GM13976 (cell line): ENCODE measurements around the gene CLDN7.

Experiments used
- DNase-seq: peaks from one replicate; pipeline ENCODE4 v3.0.0; 2012; ENCODE audit warnings: low spot score
- in situ Hi-C: fragments of 300-500 bp; cut with MboI; formaldehyde crosslinking; loops from one replicate; pipeline ENCODE4 v1.12.0; 2022; ENCODE audit warnings: low sequenced_read_pairs, mixed read lengths, inconsistent platforms; ENCODE audit not compliant: unreplicated experiment
- TF ChIP-seq, protein P1 (sequence below): IDR thresholded peaks from 2 replicates; pipeline ENCODE4 v1.5.1; 2012; ENCODE audit warnings: borderline replicate concordance, mild to moderate bottlenecking; ENCODE audit not compliant: insufficient read depth; ENCODE audit errors: extremely low read depth, missing control alignments, control extremely low read depth

The CLDN7 gene

DNA sequence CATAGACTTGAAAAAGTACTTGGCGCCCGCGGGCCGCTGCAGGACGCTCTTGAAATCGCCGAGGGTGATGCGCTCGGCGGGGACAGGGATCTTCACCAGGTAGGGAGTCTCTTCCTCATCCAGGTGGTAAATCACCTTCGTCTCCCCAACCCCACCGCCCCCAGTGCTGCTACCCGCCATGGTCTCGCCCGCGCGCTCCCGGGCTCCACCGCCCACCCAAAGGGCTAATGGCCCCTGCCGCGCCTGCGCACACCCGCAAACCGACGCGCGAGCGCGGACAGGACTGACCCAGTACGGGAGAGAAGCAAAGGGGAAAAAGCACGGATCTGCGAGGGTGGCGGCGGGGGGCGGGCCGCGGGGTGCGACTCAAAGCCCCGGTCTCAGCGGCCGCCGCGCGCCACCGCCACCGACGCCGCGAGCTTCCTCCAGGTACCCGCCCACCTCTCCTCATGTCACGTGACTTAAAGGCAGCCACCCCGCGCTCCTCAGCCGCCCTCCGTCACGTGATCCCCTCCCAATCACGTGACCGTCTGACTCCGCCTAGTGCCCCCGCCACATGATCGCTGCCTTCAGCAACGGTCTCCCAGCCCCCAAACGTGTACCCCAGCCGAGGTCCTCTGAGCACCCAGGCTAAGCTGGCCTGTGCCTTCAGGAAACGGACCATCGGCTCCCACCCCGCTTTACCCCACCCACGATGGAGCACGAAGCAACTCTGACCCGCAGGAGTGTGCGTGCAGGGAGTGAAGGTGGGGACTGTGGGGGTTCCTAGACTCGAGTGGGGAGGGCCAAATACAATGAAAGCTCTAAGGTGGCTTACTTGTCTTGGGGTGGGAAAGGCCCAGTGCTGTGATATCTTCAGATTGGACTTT, 28.0 kb downstream of the CLDN7 start, which contains the start of gene DVL2:
Gene DVL2, minus strand, starts transcription at position 435 of the 869 bp plus-strand sequence. Its CDS starts 255 bp downstream, at position 180.
- in situ Hi-C loops = no loop called here
- TF ChIP-seq, protein P1, sequence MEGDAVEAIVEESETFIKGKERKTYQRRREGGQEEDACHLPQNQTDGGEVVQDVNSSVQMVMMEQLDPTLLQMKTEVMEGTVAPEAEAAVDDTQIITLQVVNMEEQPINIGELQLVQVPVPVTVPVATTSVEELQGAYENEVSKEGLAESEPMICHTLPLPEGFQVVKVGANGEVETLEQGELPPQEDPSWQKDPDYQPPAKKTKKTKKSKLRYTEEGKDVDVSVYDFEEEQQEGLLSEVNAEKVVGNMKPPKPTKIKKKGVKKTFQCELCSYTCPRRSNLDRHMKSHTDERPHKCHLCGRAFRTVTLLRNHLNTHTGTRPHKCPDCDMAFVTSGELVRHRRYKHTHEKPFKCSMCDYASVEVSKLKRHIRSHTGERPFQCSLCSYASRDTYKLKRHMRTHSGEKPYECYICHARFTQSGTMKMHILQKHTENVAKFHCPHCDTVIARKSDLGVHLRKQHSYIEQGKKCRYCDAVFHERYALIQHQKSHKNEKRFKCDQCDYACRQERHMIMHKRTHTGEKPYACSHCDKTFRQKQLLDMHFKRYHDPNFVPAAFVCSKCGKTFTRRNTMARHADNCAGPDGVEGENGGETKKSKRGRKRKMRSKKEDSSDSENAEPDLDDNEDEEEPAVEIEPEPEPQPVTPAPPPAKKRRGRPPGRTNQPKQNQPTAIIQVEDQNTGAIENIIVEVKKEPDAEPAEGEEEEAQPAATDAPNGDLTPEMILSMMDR = no peak
- peak; percentile 97 for DNase-seq

DNA sequence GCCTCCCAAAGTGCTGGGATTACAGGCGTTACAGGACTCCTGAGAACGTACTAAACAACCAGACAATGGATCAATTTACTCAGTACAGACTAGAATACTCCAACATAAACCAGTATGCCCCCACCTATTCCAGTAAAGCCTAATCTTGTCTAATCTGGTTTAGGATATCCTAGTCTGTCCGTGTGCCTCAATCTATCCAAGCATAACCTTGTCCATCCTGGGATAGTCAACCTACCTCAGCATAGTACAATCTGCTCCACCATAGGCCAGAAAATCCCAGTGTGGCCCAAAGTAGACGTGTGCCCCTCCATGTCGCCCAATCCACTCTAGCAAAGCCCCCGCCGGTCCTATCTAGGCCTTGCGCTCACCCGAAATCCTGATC, 28.6 kb downstream of the CLDN7 start:
- DNase-seq = no peak
- TF ChIP-seq, protein P1 = no peak
- in situ Hi-C loops = no loop called here

GRCh38 chr17:7232114-7232513, 30.2 kb downstream of the CLDN7 start:
- in situ Hi-C loops = no loop called here
- TF ChIP-seq, protein P1 = no peak
- no peak for DNase-seq

DNA sequence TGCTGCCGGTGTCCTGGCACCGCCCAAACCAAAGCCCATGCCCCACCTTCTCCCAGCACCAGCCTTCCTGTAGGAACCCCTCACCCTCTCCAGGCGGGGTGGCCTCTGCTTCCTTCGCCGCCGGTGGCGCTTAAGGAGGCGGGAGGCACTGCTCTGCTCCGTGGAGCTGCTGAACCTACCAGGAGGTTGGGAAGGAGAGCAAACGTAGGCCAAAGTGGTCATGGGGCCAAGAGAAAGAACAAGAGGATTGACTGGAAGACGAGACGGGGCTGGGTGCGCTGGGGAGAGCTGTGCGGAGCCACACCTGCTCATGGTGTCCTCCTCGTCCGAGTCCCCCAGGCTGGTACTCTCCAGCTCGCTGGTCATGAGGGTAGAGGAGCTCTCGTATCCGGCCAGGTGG, 32.8 kb downstream of the CLDN7 start:
- in situ Hi-C loops = no loop called here
- TF ChIP-seq, protein P1 = no peak
- DNase-seq = no peak

DNA sequence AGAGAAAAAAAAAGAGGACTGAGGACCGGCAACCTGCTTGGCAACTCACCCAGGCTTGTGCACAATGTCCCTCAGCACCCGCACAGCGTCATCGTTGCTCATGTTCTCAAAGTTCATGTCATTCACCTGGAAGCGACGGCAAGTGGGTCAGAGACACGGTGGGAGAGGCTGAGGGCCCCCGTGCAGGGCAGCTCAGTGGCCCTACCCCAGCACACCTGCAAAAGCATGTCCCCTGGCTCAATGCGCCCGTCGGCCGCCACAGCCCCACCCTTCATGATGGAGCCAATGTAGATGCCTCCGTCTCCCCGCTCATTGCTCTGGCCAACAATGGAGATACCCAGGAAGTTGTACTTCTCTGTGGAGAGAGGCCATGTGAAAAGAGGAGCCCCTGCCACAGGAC, 33.4 kb downstream of the CLDN7 start:
- TF ChIP-seq, protein P1 = no peak
- in situ Hi-C loops = no loop called here
- DNase-seq = no peak

DNA sequence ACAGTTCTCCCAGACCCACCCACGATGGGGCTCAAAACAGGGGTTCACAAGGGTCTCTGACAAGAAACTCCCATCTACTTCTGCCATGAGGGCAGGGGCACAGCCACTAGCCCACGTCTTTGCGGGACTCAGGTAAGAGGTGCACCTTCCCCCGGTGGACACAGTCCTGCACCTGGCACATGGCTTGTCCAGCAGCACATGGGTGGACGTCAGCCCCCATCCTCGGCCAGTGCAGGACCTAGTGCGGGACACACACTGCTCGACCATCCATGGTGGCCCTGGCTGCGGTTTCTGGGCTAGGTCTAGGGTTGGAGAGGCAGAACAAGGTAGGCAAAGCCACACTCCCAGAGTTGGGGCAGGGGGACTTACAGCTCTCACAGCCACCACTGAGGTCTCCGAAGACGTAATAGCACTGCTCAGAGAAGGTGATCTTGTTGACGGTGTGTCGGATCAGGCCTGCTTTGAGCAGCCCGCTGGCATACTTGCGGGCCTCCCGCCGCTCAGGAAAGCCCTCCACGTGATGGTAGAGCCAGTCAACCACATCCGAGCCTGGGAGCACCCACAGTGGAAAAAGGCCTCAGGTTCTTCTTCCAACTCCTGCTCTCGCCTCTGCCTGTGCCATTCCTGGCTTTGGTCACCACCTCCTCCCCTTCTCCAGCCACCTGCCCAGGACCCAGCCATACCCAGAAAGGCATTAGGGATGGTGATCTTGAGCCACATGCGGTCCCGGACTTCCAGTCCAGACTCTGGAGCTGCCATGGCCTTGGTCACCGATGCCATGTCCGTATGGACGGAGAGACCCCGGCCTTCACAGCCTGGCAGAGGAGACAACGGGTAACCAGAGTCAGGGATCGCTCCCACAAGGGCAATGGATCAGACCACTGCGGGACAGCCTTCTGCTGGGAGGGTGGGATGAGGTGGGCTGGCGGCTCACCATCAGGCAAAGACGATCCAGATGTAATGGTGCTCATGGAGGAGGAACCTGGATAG, 35.3 kb downstream of the CLDN7 start:
- in situ Hi-C loops = no loop called here
- TF ChIP-seq, protein P1 = no peak

More for the DNA sequence above, 35.3 kb downstream of the CLDN7 start:
- DNase-seq = no peak
